Measurements from ENCODE around the gene EML4. TPM values are rescaled to one million over a fixed set of nuclear protein-coding genes. Genes with fewer than 3 reads are reported as not detected.

Gene EML4
- polyA plus RNA-seq, 1 donor (not counting 4 experiments of a cell fraction or from before 2014, with no cell fraction given) = 36.4 TPM

- Histone ChIP-seq H3K27me3 (ENCODE audit: control insufficient read depth, extremely low read depth, insufficient read depth, low read length) (no peaks in the 10 kb centered on the region), H3K27ac (ENCODE audit: control insufficient read depth, insufficient read depth, low read length) (no peak overlapping the region), H3K9ac (ENCODE audit: control insufficient read depth, extremely low read depth, insufficient read depth, low read length) (no peak overlapping the region), H3K4me3 (ENCODE audit: control insufficient read depth in 2 of 3, extremely low read depth in 1 of 3, insufficient read depth in 2 of 3, low read depth in 1 of 3, low read length in 3 of 3) (no peak overlapping the region), H4K20me1 (ENCODE audit: control insufficient read depth, extremely low read depth, insufficient read depth, low read length) (no peaks in the 10 kb centered on the region), H2AFZ (ENCODE audit: control insufficient read depth, low read length) (no peak overlapping the region), H3K9me1 (ENCODE audit: control insufficient read depth, extremely low read depth, insufficient read depth, low read length) (no peaks in the 10 kb centered on the region), H3K4me1 (ENCODE audit: control insufficient read depth, extremely low read depth, insufficient read depth, low read length) (peaks cover 5% of the 10 kb centered on the region), H3K9me3 (ENCODE audit: control insufficient read depth, low read depth, low read length) (no peaks in the 10 kb centered on the region), H3K36me3 (ENCODE audit: control insufficient read depth in 2 of 2, extremely low read depth in 1 of 2, insufficient read depth in 2 of 2, low read length in 2 of 2) (no peaks in the 10 kb centered on the region), H3K79me2 (ENCODE audit: control insufficient read depth, insufficient read depth, low read length) (peaks cover 7% of the 10 kb centered on the region), H3K4me2 (ENCODE audit: control insufficient read depth, extremely low read depth, insufficient read depth, low read depth, low read length) (no peak overlapping the region)
- TF ChIP-seq EZH2 (IDR thresholded peaks at IDR 0.05; ENCODE audit: low read length) (no peak), CTCF (optimal IDR thresholded peaks at IDR 0.05 in 1 of 3, IDR thresholded peaks at IDR 0.05 in 1 of 3, conservative IDR thresholded peaks at IDR 0.05 in 1 of 3; ENCODE audit: extremely low read depth in 1 of 3, insufficient read depth in 2 of 3, low read length in 3 of 3) (no peak)
- no peak for DNase-seq (ENCODE audit: low read depth, low spot score)
- no peak for FAIRE-seq
- dilution Hi-C loops (cut with MboI; ENCODE audit: extremely low pct_ligation_motif_present, low sequenced_read_pairs) = no loop called here
These were observed 64.9 kb downstream of the EML4 start for GRCh38 chr2:42233976-42234441.

- Histone ChIP-seq H3K9me3 (ENCODE audit: control insufficient read depth, low read depth, low read length) (no peaks in the 10 kb centered on the region), H2AFZ (ENCODE audit: control insufficient read depth, low read length) (no peak overlapping the region), H3K79me2 (ENCODE audit: control insufficient read depth, insufficient read depth, low read length) (peaks cover 7% of the 10 kb centered on the region), H3K36me3 (ENCODE audit: control insufficient read depth in 2 of 2, extremely low read depth in 1 of 2, insufficient read depth in 2 of 2, low read length in 2 of 2) (no peaks in the 10 kb centered on the region), H3K4me1 (ENCODE audit: control insufficient read depth, extremely low read depth, insufficient read depth, low read length) (peaks cover 7% of the 10 kb centered on the region), H3K4me3 (ENCODE audit: control insufficient read depth in 2 of 3, extremely low read depth in 1 of 3, insufficient read depth in 2 of 3, low read depth in 1 of 3, low read length in 3 of 3) (no peak overlapping the region), H3K4me2 (ENCODE audit: control insufficient read depth, extremely low read depth, insufficient read depth, low read depth, low read length) (no peak overlapping the region), H3K27me3 (ENCODE audit: control insufficient read depth, extremely low read depth, insufficient read depth, low read length) (no peaks in the 10 kb centered on the region), H4K20me1 (ENCODE audit: control insufficient read depth, extremely low read depth, insufficient read depth, low read length) (no peaks in the 10 kb centered on the region), H3K9me1 (ENCODE audit: control insufficient read depth, extremely low read depth, insufficient read depth, low read length) (no peaks in the 10 kb centered on the region), H3K27ac (ENCODE audit: control insufficient read depth, insufficient read depth, low read length) (no peak overlapping the region), H3K9ac (ENCODE audit: control insufficient read depth, extremely low read depth, insufficient read depth, low read length) (no peak overlapping the region)
- dilution Hi-C loops (cut with MboI; ENCODE audit: extremely low pct_ligation_motif_present, low sequenced_read_pairs) = no loop called here
- FAIRE-seq (no peak), DNase-seq (ENCODE audit: low read depth, low spot score) (no peak)
- no peak for TF ChIP-seq EZH2 (IDR thresholded peaks at IDR 0.05; ENCODE audit: low read length)
- TF ChIP-seq CTCF (optimal IDR thresholded peaks at IDR 0.05 in 1 of 3, IDR thresholded peaks at IDR 0.05 in 1 of 3, conservative IDR thresholded peaks at IDR 0.05 in 1 of 3; ENCODE audit: extremely low read depth in 1 of 3, insufficient read depth in 2 of 3, low read length in 3 of 3) = no peak
These were observed 67.8 kb downstream of the EML4 start for GRCh38 chr2:42236911-42237310.

Data from keratinocyte (primary cell).